Measurements from ENCODE around the gene MED31.
"Not testable (repeated sequence)": the region's sequence is repeated elsewhere in the genome, so short reads cannot be mapped to it uniquely, and the experiment has no call there.

Gene MED31

GRCh38 chr17:6596941-6597340 is 54.5 kb downstream of the MED31 start:
- H3K36me3 ChIP-seq (ENCODE audit: control insufficient read depth, insufficient read depth, low read length) = peaks cover 42% of the 10 kb centered on the region
- no peak overlapping the region for H3K4me3 ChIP-seq (ENCODE audit: insufficient read depth, low read depth, low read length)
- H3K4me1 ChIP-seq (ENCODE audit: control insufficient read depth, insufficient read depth, low read length) = no peaks in the 10 kb centered on the region
- H3K27ac ChIP-seq (ENCODE audit: insufficient read depth, low read depth, low read length, poor library complexity, severe bottlenecking) = no peak overlapping the region
- WGBS, 2 experiments = 96 to 98% methylated on average over 4 of the region's 4 CpGs
- no peaks in the 10 kb centered on the region for H3K27me3 ChIP-seq (ENCODE audit: control insufficient read depth, insufficient read depth, low read length, poor library complexity, severe bottlenecking)
- no peaks in the 10 kb centered on the region for H3K9me3 ChIP-seq (ENCODE audit: control insufficient read depth, low read length)

GRCh38 chr17:6596511-6596910 is 54.9 kb downstream of the MED31 start:
- Histone ChIP-seq H3K36me3 (ENCODE audit: control insufficient read depth, insufficient read depth, low read length) (peaks cover 42% of the 10 kb centered on the region), H3K27ac (ENCODE audit: insufficient read depth, low read depth, low read length, poor library complexity, severe bottlenecking) (no peak overlapping the region), H3K9me3 (ENCODE audit: control insufficient read depth, low read length) (no peaks in the 10 kb centered on the region), H3K4me1 (ENCODE audit: control insufficient read depth, insufficient read depth, low read length) (no peaks in the 10 kb centered on the region), H3K27me3 (ENCODE audit: control insufficient read depth, insufficient read depth, low read length, poor library complexity, severe bottlenecking) (no peaks in the 10 kb centered on the region), H3K4me3 (ENCODE audit: insufficient read depth, low read depth, low read length) (no peak overlapping the region)
- WGBS, 2 experiments = 93 to 97% methylated on average over 2 of the region's 2 CpGs

GRCh38 chr17:6596081-6596480 is 55.3 kb downstream of the MED31 start:
- H3K36me3 ChIP-seq (ENCODE audit: control insufficient read depth, insufficient read depth, low read length) = peaks cover 42% of the 10 kb centered on the region

GRCh38 chr17:6593371-6593770 is 58.0 kb downstream of the MED31 start:
- H3K27ac ChIP-seq (ENCODE audit: insufficient read depth, low read depth, low read length, poor library complexity, severe bottlenecking); H3K4me1 ChIP-seq (ENCODE audit: control insufficient read depth, insufficient read depth, low read length); H3K27me3 ChIP-seq (ENCODE audit: control insufficient read depth, insufficient read depth, low read length, poor library complexity, severe bottlenecking); H3K4me3 ChIP-seq (ENCODE audit: insufficient read depth, low read depth, low read length); H3K9me3 ChIP-seq (ENCODE audit: control insufficient read depth, low read length): not testable (repeated sequence)
- H3K36me3 ChIP-seq (ENCODE audit: control insufficient read depth, insufficient read depth, low read length) = peaks cover 49% of the 10 kb centered on the region
- 92 to 96% methylated on average over 14 of the region's 14 CpGs for WGBS, 2 experiments

More at GRCh38 chr17:6596081-6596480, 55.3 kb downstream of the MED31 start:
- no peak overlapping the region for H3K27ac ChIP-seq (ENCODE audit: insufficient read depth, low read depth, low read length, poor library complexity, severe bottlenecking)
- H3K9me3 ChIP-seq (ENCODE audit: control insufficient read depth, low read length) = no peaks in the 10 kb centered on the region
- H3K4me3 ChIP-seq (ENCODE audit: insufficient read depth, low read depth, low read length) = no peak overlapping the region
- no peaks in the 10 kb centered on the region for H3K4me1 ChIP-seq (ENCODE audit: control insufficient read depth, insufficient read depth, low read length)
- 94 to 98% methylated on average over 7 of the region's 7 CpGs for WGBS, 2 experiments
- no peaks in the 10 kb centered on the region for H3K27me3 ChIP-seq (ENCODE audit: control insufficient read depth, insufficient read depth, low read length, poor library complexity, severe bottlenecking)

Measured in ectodermal cell (in vitro differentiated cells).